Stimulated activated CD8-positive, alpha-beta memory T cell treated with anti-CD3 and anti-CD28 coated beads, Interleukin-15, amount 100 ng/mL, for 48 hours (primary cell): ENCODE measurements around the gene INA.

Experiments
- DNase-seq, 2 donors: peaks; one replicate each; pipeline ENCODE4 v3.0.0-alpha.2; 2020; ENCODE audit warnings: low read depth in 2 of 2

INA gene

GRCh38 chr10:103276251-103276895 is 565 bp upstream of the INA start:
- no peak for DNase-seq

- DNase-seq, result no peak
Observed at GRCh38 chr10:103277713-103278536, 987 bp downstream of the INA start.

GRCh38 chr10:103278537-103278823 is 1.5 kb downstream of the INA start:
- DNase-seq, result no peak

GRCh38 chr10:103278862-103279298 is 1.9 kb downstream of the INA start:
- DNase-seq, result no peak

- no peak for DNase-seq
Observed at GRCh38 chr10:103280031-103280430, 3.1 kb downstream of the INA start.

GRCh38 chr10:103280506-103280905 is 3.6 kb downstream of the INA start:
- DNase-seq, result no peak

- DNase-seq, result no peak
Observed at GRCh38 chr10:103281753-103282152, 4.8 kb downstream of the INA start.

GRCh38 chr10:103282961-103283360 is 6.0 kb downstream of the INA start:
- DNase-seq, result no peak

GRCh38 chr10:103284170-103284569 is 7.2 kb downstream of the INA start:
- DNase-seq, result no peak

- DNase-seq, result no peak
Observed at GRCh38 chr10:103287992-103288391, 11.1 kb downstream of the INA start.

GRCh38 chr10:103291588-103291987 is 14.7 kb downstream of the INA start:
- no peak for DNase-seq

- DNase-seq, result no peak
Observed at GRCh38 chr10:103295374-103296015, 18.6 kb downstream of the INA start.

GRCh38 chr10:103307594-103307993 is 30.7 kb downstream of the INA start:
- no peak for DNase-seq

GRCh38 chr10:103310197-103310596 is 33.3 kb downstream of the INA start:
- no peak for DNase-seq

GRCh38 chr10:103316087-103316486 is 39.1 kb downstream of the INA start:
- DNase-seq, result no peak

GRCh38 chr10:103327906-103328305 is 51.0 kb downstream of the INA start:
- no peak for DNase-seq

GRCh38 chr10:103333934-103334520 is 57.1 kb downstream of the INA start:
- DNase-seq, result no peak

- DNase-seq, result no peak
Observed at GRCh38 chr10:103334567-103334966, 57.6 kb downstream of the INA start.

GRCh38 chr10:103336370-103336769 is 59.4 kb downstream of the INA start:
- DNase-seq, result no peak
